Gastrocnemius medialis (tissue), 4 donors: Measurements from ENCODE around the gene SRCAP. TPM values are rescaled to one million over a fixed set of nuclear protein-coding genes. Genes with fewer than 3 reads are reported as not detected.

Experiments
- ATAC-seq, 2 donors: fragments of 150-250 bp; one replicate each; pipeline ENCODE4 v1.9.1; 2016
- DNase-seq, 2 donors: peaks; one replicate each; pipeline ENCODE4 v3.0.0-alpha.2; 2019
- H3K27ac ChIP-seq, 4 donors: fragments of 200-600 bp; sonication (generic); 1 replicate in 1 of 4; 2 replicates in 3 of 4; pipeline ENCODE4 v1.5.1; 2016 to 2018; ENCODE audit warnings: mild to moderate bottlenecking in 2 of 4, moderate library complexity in 1 of 4
- H3K27me3 ChIP-seq, 3 donors: fragments of 200-600 bp; sonication (generic) in 2 of 3; 1 replicate in 1 of 3; 2 replicates in 2 of 3; pipeline versions ENCODE4 v1.5.1 to v1.6.0; 2016 to 2019; ENCODE audit warnings: mild to moderate bottlenecking in 1 of 3, moderate library complexity in 1 of 3
- H3K36me3 ChIP-seq, 2 donors: fragments of 200-600 bp; sonication (generic) in 1 of 2; one replicate each; pipeline ENCODE4 v1.5.1; 2017 to 2018
- H3K4me1 ChIP-seq, 2 donors: fragments of 200-600 bp; sonication (generic) in 1 of 2; one replicate each; pipeline ENCODE4 v1.5.1; 2016 to 2017; ENCODE audit warnings: mild to moderate bottlenecking in 2 of 2
- H3K4me3 ChIP-seq, 4 donors: fragments of 200-600 bp; sonication (generic) in 3 of 4; 1 replicate in 1 of 4; 2 replicates in 3 of 4; pipeline ENCODE4 v1.5.1; 2016 to 2019; ENCODE audit warnings: mild to moderate bottlenecking in 2 of 4
- H3K9me3 ChIP-seq, 3 donors: fragments of 200-600 bp; sonication (generic) in 2 of 3; 1 replicate in 1 of 3; 2 replicates in 2 of 3; pipeline ENCODE4 v1.5.1; 2016 to 2019
- CTCF ChIP-seq, 5 experiments: fragments of 450-650 bp in 3 of 5; fragments of 200-600 bp in 2 of 5; sonication (generic) in 2 of 5; IDR thresholded peaks in 4 of 5; conservative IDR thresholded peaks in 1 of 5; 1 replicate in 4 of 5; 2 replicates in 1 of 5; pipeline ENCODE4 v1.5.1; 2016 to 2019; ENCODE audit warnings: antibody characterized with exemption in 5 of 5, mild to moderate bottlenecking in 3 of 5, moderate library complexity in 3 of 5
- POLR2A ChIP-seq, 2 donors: fragments of 450-650 bp; IDR thresholded peaks; one replicate each; pipeline ENCODE4 v1.6.1; 2017; ENCODE audit warnings: antibody characterized with exemption in 2 of 2, mild to moderate bottlenecking in 2 of 2, moderate library complexity in 2 of 2
- in situ Hi-C, 4 donors: fragments of 200-750 bp; cut with MboI; loops; one replicate each; pipeline versions ENCODE4 v1.15.0 to v1.8.0; 2017; ENCODE audit warnings: low sequenced_read_pairs in 4 of 4
- intact Hi-C: fragments of 100-400 bp; cut with DNase I; formaldehyde crosslinking; loops from one replicate; pipeline ENCODE4 v1.15.1; 2023; ENCODE audit warnings: low total_unique reads
- total RNA-seq, 4 donors: library from RNA; depleted of rRNA; stranded (reverse); fragments of >200 nt; gene quantifications; one replicate each; pipeline versions ENCODE4 v1.1.0 to v1.2.3, GENCODE V29; 2016

The SRCAP gene
- total RNA-seq, 4 donors from 2014 or later: 15.3 to 25.5 (median 21.9) TPM

- TF ChIP-seq POLR2A (IDR thresholded peaks at IDR 0.05) (no peak), CTCF (IDR thresholded peaks at IDR 0.05 in 4 of 5, conservative IDR thresholded peaks at IDR 0.05 in 1 of 5) (no peak)
- H3K9me3 ChIP-seq: no peaks in the 10 kb centered on the region
- in situ Hi-C loops: no loop called here
Observed at GRCh38 chr16:30722443-30722842, 23.5 kb downstream of the SRCAP start.

DNA sequence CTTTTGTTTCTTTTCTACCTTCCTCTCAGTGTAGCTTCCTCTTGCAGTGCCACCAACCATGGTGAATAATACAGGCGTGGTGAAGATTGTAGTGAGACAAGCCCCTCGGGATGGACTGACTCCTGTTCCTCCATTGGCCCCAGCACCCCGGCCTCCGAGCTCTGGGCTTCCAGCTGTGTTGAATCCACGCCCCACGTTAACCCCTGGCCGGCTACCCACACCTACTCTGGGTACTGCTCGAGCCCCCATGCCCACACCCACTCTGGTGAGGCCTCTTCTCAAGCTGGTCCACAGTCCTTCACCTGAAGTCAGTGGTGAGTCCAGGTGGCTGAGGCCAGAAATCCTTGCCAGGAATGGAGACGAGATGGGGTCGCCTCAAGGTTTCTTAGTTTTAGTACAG, 23.9 kb downstream of the SRCAP start:
- intact Hi-C loops: no loop called here
- Histone ChIP-seq H3K27ac (no peak overlapping the region), H3K27me3 (no peaks in the 10 kb centered on the region), H3K4me1 (no peaks in the 10 kb centered on the region), H3K36me3 (peaks cover 0 to 78% of the 10 kb centered on the region in 2 donors), H3K9me3 (no peaks in the 10 kb centered on the region), H3K4me3 (no peak overlapping the region)
- no peak for ATAC-seq
- in situ Hi-C loops: no loop called here
- TF ChIP-seq CTCF (IDR thresholded peaks at IDR 0.05 in 4 of 5, conservative IDR thresholded peaks at IDR 0.05 in 1 of 5) (no peak), POLR2A (IDR thresholded peaks at IDR 0.05) (no peak)
- DNase-seq: no peak

More at GRCh38 chr16:30722443-30722842, 23.5 kb downstream of the SRCAP start:
- no peak for DNase-seq
- no peak overlapping the region for H3K4me3 ChIP-seq
- intact Hi-C loops: no loop called here
- H3K36me3 ChIP-seq: peaks cover 0 to 82% of the 10 kb centered on the region in 2 donors
- no peaks in the 10 kb centered on the region for H3K27me3 ChIP-seq
- H3K27ac ChIP-seq: no peak overlapping the region
- H3K4me1 ChIP-seq: no peaks in the 10 kb centered on the region
- no peak for ATAC-seq

DNA sequence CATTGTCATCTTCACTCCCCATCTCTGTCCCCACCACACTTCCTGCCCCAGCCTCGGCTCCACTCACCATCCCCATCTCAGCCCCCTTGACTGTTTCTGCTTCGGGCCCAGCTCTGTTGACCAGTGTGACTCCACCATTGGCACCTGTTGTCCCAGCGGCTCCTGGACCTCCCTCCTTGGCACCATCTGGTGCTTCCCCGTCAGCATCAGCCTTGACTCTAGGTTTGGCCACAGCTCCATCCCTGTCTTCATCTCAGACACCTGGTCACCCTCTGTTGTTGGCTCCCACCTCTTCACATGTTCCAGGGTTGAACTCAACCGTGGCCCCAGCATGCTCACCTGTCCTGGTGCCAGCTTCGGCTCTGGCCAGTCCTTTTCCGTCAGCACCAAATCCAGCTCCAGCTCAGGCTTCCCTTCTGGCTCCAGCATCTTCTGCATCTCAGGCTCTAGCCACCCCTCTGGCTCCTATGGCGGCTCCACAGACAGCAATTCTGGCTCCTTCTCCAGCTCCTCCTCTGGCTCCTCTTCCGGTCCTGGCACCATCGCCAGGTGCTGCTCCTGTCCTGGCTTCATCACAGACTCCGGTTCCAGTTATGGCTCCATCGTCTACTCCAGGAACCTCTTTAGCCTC, 24.9 kb downstream of the SRCAP start:
- Histone ChIP-seq H3K27me3 (no peaks in the 10 kb centered on the region), H3K4me1 (no peaks in the 10 kb centered on the region), H3K27ac (peak overlapping the region in 1 of 4 donors; percentile 11), H3K36me3 (peaks cover 0 to 74% of the 10 kb centered on the region in 2 donors), H3K4me3 (no peak overlapping the region), H3K9me3 (no peaks in the 10 kb centered on the region)
- intact Hi-C loops (no loop called here), in situ Hi-C loops (no loop called here)
- no peak for TF ChIP-seq CTCF (IDR thresholded peaks at IDR 0.05 in 4 of 5, conservative IDR thresholded peaks at IDR 0.05 in 1 of 5)
- TF ChIP-seq POLR2A (IDR thresholded peaks at IDR 0.05): no peak
- DNase-seq (no peak), ATAC-seq (peak in 1 of 2 donors; percentile 28)

- intact Hi-C loops: no loop called here
- Histone ChIP-seq H3K27ac (peak overlapping the region in 1 of 4 donors; percentile 11), H3K36me3 (peaks cover 0 to 76% of the 10 kb centered on the region in 2 donors), H3K27me3 (no peaks in the 10 kb centered on the region), H3K4me3 (no peak overlapping the region), H3K9me3 (no peaks in the 10 kb centered on the region), H3K4me1 (no peaks in the 10 kb centered on the region)
- DNase-seq (no peak), ATAC-seq (peak in 1 of 2 donors; percentile 11)
- in situ Hi-C loops: no loop called here
- no peak for TF ChIP-seq POLR2A (IDR thresholded peaks at IDR 0.05)
- no peak for TF ChIP-seq CTCF (IDR thresholded peaks at IDR 0.05 in 4 of 5, conservative IDR thresholded peaks at IDR 0.05 in 1 of 5)
Observed at GRCh38 chr16:30724641-30725417, 25.9 kb downstream of the SRCAP start.
